ENCODE results near the gene ZNRF2.

The ZNRF2 gene

GRCh38 chr7:30322271-30323005, 38.0 kb downstream of the ZNRF2 start:
- DNase-seq (ENCODE audit: low read depth): no peak

- DNase-seq (ENCODE audit: low read depth): no peak
Measured at GRCh38 chr7:30323006-30323355, 38.6 kb downstream of the ZNRF2 start.

DNA sequence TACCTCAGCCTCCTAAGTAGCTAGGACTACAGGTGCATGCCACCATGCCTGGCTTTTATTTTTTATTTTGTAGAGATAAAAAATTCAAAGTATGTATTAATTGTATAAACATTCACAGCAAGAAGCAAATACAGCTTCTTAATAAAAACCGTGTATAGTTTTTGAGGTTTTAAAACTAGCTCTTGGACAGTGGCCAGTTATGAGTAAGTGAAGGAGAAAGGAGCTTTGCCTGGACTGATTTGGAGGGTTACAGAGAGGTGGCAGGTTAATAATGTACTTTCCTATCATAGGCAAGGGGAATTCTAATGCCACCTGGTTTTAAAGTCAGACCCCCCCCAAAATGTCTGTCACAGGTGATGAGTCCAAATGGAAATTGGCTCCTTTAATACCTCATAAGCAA, 43.4 kb downstream of the ZNRF2 start:
- peak; percentile 24 for DNase-seq (ENCODE audit: low read depth)

DNA sequence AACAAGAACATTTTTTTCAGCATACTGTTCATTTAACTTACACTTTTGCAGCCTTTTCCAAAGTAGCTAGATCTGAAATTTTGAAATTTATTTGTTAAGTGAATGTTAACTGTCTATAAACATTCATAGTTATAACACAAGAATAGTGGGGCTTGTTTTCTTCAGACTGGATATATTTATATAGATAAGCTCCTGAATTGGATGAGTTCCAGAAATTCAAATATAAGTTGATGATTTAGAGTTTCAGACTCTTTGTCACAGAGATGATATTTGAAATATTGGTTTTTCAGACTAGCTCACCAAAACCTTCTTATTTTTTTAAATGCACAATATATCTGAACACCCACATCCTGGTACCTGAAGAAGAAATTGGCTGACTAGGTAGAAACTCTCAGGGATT, 44.0 kb downstream of the ZNRF2 start:
- no peak for DNase-seq (ENCODE audit: low read depth)

GRCh38 chr7:30329716-30330115, 45.3 kb downstream of the ZNRF2 start:
- DNase-seq (ENCODE audit: low read depth): no peak

- DNase-seq (ENCODE audit: low read depth): no peak
Measured at GRCh38 chr7:30330134-30331111, 46.0 kb downstream of the ZNRF2 start.

DNA sequence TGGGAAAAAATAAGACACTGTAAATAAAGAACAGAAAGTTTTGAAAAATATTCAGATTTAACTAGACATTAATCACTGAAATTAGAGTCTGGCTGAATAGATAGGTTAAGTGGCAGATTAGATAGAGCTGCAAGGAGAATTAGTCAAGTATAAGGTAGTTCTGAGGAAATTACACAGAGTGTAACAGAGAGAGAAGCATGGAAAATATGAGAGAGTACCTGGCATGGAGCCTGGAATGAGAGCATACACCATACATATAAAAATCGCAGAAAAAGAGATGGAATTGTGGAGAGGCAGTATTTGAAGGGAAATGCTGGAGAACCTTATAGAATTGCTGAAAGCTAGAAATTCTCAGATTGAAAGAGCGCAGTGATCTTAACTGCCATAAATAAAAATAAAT, 46.9 kb downstream of the ZNRF2 start:
- DNase-seq (ENCODE audit: low read depth): peak; percentile 34

DNA sequence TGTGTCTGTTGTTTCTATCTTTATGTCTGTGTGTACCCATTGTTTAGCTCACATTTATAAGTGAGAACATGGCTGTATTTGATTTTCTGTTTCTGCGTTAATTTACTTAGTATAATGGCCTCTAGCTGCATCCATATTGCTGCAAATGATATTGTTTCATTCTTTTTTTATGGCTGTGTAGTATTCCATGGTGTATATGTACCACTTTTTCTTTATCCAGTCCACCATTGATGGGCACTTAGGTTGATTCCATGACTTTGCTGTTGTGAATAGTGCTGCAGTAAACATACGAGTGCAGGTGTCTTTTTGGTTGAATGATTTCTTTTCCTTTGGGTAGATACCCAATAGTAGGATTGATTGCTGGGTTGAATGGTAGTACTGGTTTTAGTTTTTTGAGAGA, 48.2 kb downstream of the ZNRF2 start:
- no peak for DNase-seq (ENCODE audit: low read depth)

GRCh38 chr7:30335763-30336487, 51.5 kb downstream of the ZNRF2 start:
- no peak for DNase-seq (ENCODE audit: low read depth)

DNA sequence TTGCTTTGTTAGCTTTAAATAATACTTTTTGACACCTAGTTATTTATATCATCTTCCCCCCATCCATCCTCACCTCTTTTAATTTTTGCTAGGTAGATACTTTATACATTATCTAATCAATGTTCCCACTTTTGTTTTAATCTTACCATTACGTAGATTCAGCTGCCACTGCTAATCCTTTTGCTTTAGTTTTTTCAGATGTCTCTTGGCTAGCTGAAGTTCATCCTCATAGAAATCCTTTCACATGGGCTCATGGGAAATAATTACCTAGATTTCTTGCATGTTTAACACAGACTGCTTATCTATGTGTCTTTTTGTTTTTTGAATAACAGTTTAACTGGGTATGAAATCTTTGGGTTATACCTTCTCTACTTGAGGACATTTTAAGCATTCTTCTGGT, 60.1 kb downstream of the ZNRF2 start:
- no peak for DNase-seq (ENCODE audit: low read depth)

GRCh38 chr7:30347226-30348082, 63.1 kb downstream of the ZNRF2 start:
- no peak for DNase-seq (ENCODE audit: low read depth)

DNA sequence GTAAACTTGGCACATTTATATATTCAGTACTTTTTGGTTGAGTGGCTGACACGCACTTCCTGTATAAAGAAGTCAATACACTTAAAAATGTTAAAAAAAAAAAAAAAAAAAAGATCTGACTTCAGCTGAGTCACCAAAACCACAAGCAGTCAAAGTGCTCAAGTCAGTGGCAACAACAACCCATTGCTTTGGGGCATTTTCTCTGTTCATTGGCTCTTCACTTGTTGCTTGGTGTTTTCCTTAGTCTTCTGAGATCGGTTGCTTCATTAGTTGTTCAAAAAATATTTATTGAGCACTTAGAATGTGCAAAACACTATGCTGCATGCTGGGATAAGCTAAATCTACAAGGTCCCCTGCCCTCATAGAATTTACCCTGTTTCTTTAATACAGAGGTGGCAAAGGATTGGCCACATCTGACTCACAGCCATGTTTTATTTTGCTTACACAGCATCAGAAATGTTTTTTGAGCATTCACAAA, 63.7 kb downstream of the ZNRF2 start:
- peak; percentile 85 for DNase-seq (ENCODE audit: low read depth)

- DNase-seq (ENCODE audit: low read depth): no peak
Measured at GRCh38 chr7:30349170-30349569, 64.8 kb downstream of the ZNRF2 start.

DNA sequence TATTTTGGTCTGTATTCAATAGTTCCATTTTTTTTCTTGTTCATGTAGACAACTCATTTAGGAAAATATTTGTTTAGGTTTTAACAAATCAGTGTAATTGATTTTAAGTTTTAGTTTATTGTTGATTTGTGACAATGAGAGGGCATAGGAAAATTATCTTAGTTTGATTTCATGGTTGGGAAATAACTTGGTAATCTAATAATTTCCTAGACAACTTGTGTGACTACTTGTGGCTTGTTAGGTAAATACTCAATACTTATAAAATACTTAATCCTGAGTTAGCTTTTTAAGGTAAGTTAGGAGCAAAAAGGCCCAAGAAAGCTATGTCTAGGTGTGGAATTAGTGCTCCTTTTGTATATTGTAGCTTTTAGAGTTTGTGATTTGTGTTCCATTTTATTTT, 65.4 kb downstream of the ZNRF2 start:
- no peak for DNase-seq (ENCODE audit: low read depth)

- DNase-seq (ENCODE audit: low read depth): no peak
Measured at GRCh38 chr7:30351286-30351685, 66.9 kb downstream of the ZNRF2 start.

DNA sequence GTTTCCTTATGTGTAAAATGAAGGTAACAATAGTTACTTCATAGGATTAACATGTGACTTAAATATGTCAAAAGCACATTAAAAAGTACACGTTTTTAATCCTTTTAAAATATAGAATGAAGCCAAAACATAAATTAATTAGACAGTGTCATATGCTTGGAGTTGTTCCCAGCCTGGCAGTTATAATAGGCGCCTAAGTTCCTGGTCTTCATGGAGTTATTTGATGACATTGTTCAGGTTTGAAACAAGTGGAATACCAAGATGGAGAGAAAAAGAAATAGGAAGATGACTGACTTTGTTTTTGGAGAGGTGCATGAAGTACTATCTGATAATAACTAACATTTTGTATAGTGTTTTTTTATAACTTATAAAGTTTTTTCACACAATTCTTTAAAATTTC, 67.3 kb downstream of the ZNRF2 start:
- no peak for DNase-seq (ENCODE audit: low read depth)

GRCh38 chr7:30352169-30352568, 67.8 kb downstream of the ZNRF2 start:
- no peak for DNase-seq (ENCODE audit: low read depth)

DNA sequence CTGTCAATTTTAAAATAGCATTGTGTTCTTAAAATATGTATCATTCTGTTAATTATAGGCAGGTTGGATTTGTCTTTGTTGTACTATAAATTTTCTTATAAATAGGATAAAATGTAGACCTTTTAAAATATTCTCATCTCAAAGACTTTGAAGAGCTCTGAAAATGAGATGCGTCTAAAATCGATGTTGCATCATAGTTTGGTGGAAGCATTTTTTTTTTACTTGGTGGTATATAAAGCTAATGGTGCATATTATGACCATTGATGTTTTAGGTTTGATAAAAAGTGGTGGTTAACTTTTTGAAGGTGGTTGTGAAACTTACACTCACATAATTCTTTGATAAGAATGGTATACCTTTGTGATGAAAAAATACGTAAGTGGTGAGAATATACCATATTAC, 69.1 kb downstream of the ZNRF2 start:
- no peak for DNase-seq (ENCODE audit: low read depth)

GRCh38 chr7:30353932-30354607, 69.7 kb downstream of the ZNRF2 start:
- no peak for DNase-seq (ENCODE audit: low read depth)

DNA sequence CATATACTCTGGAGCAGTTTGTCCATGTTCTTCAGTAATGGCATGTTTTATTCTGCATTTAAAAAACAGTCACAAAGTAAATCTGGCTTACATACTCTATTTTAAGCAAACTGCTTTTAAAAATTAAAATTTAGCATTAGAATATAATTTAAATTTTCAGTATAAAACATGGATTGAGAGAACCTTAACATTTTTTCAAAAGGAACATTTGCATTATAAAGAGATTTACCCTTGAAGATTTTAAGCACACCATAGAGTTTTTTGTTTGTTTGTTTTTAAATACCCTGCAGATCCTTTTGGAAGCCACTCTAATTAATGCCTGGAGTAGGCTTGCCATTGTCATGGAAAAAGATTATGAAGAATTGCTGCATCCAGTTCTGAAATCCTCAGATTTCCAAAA, 70.4 kb downstream of the ZNRF2 start:
- DNase-seq (ENCODE audit: low read depth): no peak

GRCh38 chr7:30359957-30360356, 75.6 kb downstream of the ZNRF2 start:
- DNase-seq (ENCODE audit: low read depth): no peak

Measured in amniotic epithelial cell (primary cell).